ENCODE data around the gene ARSG.

DNA sequence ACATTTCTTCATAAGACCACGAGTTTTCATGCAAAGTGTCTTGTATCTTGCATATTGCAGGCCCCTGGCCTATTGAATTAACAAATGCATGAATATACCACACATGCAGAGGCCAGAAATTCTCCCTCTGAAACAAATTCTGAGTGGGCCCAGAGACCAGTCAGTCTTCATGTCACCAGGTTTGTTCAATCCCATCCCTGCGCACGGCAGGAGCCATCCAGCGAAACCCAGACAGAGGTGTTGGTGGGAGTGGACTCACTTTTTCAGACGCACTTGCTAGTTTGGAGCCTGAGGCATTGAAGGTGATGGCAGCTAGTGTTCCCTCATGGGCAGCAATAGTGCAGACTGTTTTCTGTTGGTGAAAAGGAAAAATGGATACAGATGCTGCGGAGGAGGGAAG is 144.1 kb downstream of the ARSG start:
- TF ChIP-seq, protein P1, sequence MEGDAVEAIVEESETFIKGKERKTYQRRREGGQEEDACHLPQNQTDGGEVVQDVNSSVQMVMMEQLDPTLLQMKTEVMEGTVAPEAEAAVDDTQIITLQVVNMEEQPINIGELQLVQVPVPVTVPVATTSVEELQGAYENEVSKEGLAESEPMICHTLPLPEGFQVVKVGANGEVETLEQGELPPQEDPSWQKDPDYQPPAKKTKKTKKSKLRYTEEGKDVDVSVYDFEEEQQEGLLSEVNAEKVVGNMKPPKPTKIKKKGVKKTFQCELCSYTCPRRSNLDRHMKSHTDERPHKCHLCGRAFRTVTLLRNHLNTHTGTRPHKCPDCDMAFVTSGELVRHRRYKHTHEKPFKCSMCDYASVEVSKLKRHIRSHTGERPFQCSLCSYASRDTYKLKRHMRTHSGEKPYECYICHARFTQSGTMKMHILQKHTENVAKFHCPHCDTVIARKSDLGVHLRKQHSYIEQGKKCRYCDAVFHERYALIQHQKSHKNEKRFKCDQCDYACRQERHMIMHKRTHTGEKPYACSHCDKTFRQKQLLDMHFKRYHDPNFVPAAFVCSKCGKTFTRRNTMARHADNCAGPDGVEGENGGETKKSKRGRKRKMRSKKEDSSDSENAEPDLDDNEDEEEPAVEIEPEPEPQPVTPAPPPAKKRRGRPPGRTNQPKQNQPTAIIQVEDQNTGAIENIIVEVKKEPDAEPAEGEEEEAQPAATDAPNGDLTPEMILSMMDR (IDR thresholded peaks at IDR 0.05; ENCODE audit: insufficient read depth, low read length, poor library complexity, severe bottlenecking): no peak
- no peak for TF ChIP-seq EZH2phosphoT487 (conservative IDR thresholded peaks at IDR 0.05; ENCODE audit: low read length)

Measured in SU-DHL-6 (cell line).